Skeletal muscle satellite cell (primary cell): Measurements from ENCODE around the gene CBX4.

ENCODE experiments used
- H3K27me3 ChIP-seq: 2 replicates; pipeline ENCODE4 v1.7.0; 2013; ENCODE audit warnings: low read length; ENCODE audit not compliant: control insufficient read depth, insufficient read depth
- H3K36me3 ChIP-seq: 2 replicates; pipeline ENCODE4 v1.7.0; 2013; ENCODE audit warnings: mild to moderate bottlenecking, control low read depth, low read length; ENCODE audit not compliant: insufficient read depth
- H3K4me1 ChIP-seq: 2 replicates; pipeline ENCODE4 v1.7.0; 2013; ENCODE audit warnings: low read length; ENCODE audit not compliant: control insufficient read depth, insufficient read depth
- H3K4me2 ChIP-seq: 2 replicates; pipeline ENCODE4 v1.7.0; 2013; ENCODE audit warnings: mild to moderate bottlenecking, low read length
- H3K4me3 ChIP-seq: 2 replicates; pipeline ENCODE4 v1.7.0; 2013; ENCODE audit warnings: low read length
- H3K9ac ChIP-seq: 2 replicates; pipeline ENCODE4 v1.7.0; 2013; ENCODE audit warnings: mild to moderate bottlenecking, low read depth, low read length, moderate library complexity
- H3K9me3 ChIP-seq: replicated peaks from 2 replicates; pipeline ENCODE4 v1.7.0; 2013; ENCODE audit warnings: mild to moderate bottlenecking, control low read depth, low read length

CBX4 gene

GRCh38 chr17:79803997-79804855 is 35.0 kb downstream of the CBX4 start:
- Histone ChIP-seq H3K27me3 (peaks cover 99% of the 10 kb centered on the region), H3K9me3 (no peaks in the 10 kb centered on the region), H3K4me3 (peak overlapping the region; percentile 60), H3K4me2 (peak overlapping the region; percentile 70), H3K4me1 (peaks cover 15% of the 10 kb centered on the region), H3K9ac (no peak overlapping the region), H3K36me3 (no peaks in the 10 kb centered on the region)

- Histone ChIP-seq H3K36me3 (no peaks in the 10 kb centered on the region), H3K27me3 (peaks cover 99% of the 10 kb centered on the region), H3K4me3 (no peak overlapping the region), H3K4me1 (peaks cover 19% of the 10 kb centered on the region), H3K9ac (no peak overlapping the region), H3K9me3 (no peaks in the 10 kb centered on the region), H3K4me2 (no peak overlapping the region)
Observed at GRCh38 chr17:79803421-79803996, 35.7 kb downstream of the CBX4 start.

- Histone ChIP-seq H3K27me3 (peaks cover 99% of the 10 kb centered on the region), H3K4me3 (no peak overlapping the region), H3K9me3 (no peaks in the 10 kb centered on the region), H3K36me3 (no peaks in the 10 kb centered on the region), H3K4me1 (peaks cover 25% of the 10 kb centered on the region), H3K9ac (no peak overlapping the region), H3K4me2 (no peak overlapping the region)
Observed at GRCh38 chr17:79802736-79803420, 36.4 kb downstream of the CBX4 start.

- Histone ChIP-seq H3K9me3 (no peaks in the 10 kb centered on the region), H3K4me1 (peaks cover 27% of the 10 kb centered on the region), H3K4me3 (no peak overlapping the region), H3K27me3 (peaks cover 94% of the 10 kb centered on the region), H3K36me3 (no peaks in the 10 kb centered on the region), H3K9ac (no peak overlapping the region), H3K4me2 (no peak overlapping the region)
Observed at GRCh38 chr17:79802039-79802735, 37.1 kb downstream of the CBX4 start.

- peaks cover 27% of the 10 kb centered on the region for H3K4me1 ChIP-seq
- H3K4me2 ChIP-seq, result peak overlapping the region; percentile 65
- no peak overlapping the region for H3K9ac ChIP-seq
- no peaks in the 10 kb centered on the region for H3K9me3 ChIP-seq
- no peak overlapping the region for H3K4me3 ChIP-seq
- no peaks in the 10 kb centered on the region for H3K36me3 ChIP-seq
- H3K27me3 ChIP-seq, result peaks cover 87% of the 10 kb centered on the region
Observed at GRCh38 chr17:79801156-79802038, 37.8 kb downstream of the CBX4 start.

GRCh38 chr17:79800325-79801155 is 38.7 kb downstream of the CBX4 start:
- H3K9ac ChIP-seq, result no peak overlapping the region

GRCh38 chr17:79799538-79800324 is 39.5 kb downstream of the CBX4 start:
- Histone ChIP-seq H3K9ac (no peak overlapping the region), H3K4me3 (no peak overlapping the region), H3K27me3 (peaks cover 70% of the 10 kb centered on the region), H3K4me2 (peak overlapping the region; percentile 65), H3K9me3 (no peaks in the 10 kb centered on the region), H3K4me1 (peaks cover 34% of the 10 kb centered on the region), H3K36me3 (no peaks in the 10 kb centered on the region)

More at GRCh38 chr17:79800325-79801155, 38.7 kb downstream of the CBX4 start:
- peak overlapping the region; percentile 31 for H3K4me3 ChIP-seq
- H3K27me3 ChIP-seq, result peaks cover 78% of the 10 kb centered on the region
- no peaks in the 10 kb centered on the region for H3K36me3 ChIP-seq
- peaks cover 34% of the 10 kb centered on the region for H3K4me1 ChIP-seq
- H3K9me3 ChIP-seq, result no peaks in the 10 kb centered on the region
- H3K4me2 ChIP-seq, result peak overlapping the region; percentile 65

GRCh38 chr17:79799174-79799537 is 40.1 kb downstream of the CBX4 start:
- H3K9me3 ChIP-seq, result no peaks in the 10 kb centered on the region
- H3K4me2 ChIP-seq, result no peak overlapping the region
- no peaks in the 10 kb centered on the region for H3K36me3 ChIP-seq
- H3K4me3 ChIP-seq, result no peak overlapping the region
- no peak overlapping the region for H3K9ac ChIP-seq
- H3K4me1 ChIP-seq, result peaks cover 34% of the 10 kb centered on the region
- H3K27me3 ChIP-seq, result peaks cover 64% of the 10 kb centered on the region

GRCh38 chr17:79798299-79799173 is 40.7 kb downstream of the CBX4 start:
- Histone ChIP-seq H3K9ac (no peak overlapping the region), H3K36me3 (no peaks in the 10 kb centered on the region), H3K4me3 (peak overlapping the region; percentile 69), H3K9me3 (no peaks in the 10 kb centered on the region), H3K4me2 (peak overlapping the region; percentile 74), H3K4me1 (peaks cover 39% of the 10 kb centered on the region), H3K27me3 (peaks cover 58% of the 10 kb centered on the region)
